Measurements from ENCODE around the gene FAM170B.

DNA sequence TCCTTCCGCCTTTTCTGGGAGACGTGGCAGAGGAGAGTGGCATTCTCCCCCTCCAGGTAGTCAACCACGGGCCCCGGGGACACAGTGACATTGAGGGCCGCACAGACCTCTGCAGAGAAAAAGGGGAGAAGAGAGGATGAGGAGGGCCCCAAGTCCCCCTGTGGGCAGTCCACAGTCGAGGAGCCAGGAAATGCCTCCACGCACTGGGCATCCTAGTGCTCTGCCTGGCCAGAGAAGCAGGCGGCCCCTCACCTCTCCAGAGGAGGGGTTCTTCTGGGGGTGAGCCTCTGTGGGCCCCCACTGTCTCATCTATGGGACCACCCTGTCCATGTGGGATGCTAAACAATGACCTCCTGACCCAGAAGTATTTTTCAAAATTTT, 25.9 kb downstream of the FAM170B start:
- TF ChIP-seq, protein P1, sequence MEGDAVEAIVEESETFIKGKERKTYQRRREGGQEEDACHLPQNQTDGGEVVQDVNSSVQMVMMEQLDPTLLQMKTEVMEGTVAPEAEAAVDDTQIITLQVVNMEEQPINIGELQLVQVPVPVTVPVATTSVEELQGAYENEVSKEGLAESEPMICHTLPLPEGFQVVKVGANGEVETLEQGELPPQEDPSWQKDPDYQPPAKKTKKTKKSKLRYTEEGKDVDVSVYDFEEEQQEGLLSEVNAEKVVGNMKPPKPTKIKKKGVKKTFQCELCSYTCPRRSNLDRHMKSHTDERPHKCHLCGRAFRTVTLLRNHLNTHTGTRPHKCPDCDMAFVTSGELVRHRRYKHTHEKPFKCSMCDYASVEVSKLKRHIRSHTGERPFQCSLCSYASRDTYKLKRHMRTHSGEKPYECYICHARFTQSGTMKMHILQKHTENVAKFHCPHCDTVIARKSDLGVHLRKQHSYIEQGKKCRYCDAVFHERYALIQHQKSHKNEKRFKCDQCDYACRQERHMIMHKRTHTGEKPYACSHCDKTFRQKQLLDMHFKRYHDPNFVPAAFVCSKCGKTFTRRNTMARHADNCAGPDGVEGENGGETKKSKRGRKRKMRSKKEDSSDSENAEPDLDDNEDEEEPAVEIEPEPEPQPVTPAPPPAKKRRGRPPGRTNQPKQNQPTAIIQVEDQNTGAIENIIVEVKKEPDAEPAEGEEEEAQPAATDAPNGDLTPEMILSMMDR (IDR thresholded peaks at IDR 0.05; ENCODE audit: low read depth, low read length) = no peak
- no peak for TF ChIP-seq EZH2phosphoT487 (IDR thresholded peaks at IDR 0.05; ENCODE audit: low read depth)
